ENCODE data around the gene TTC23.

- TF ChIP-seq JUN (IDR thresholded peaks at IDR 0.05) (no peak), MAX (IDR thresholded peaks at IDR 0.05) (no peak), RCOR1 (IDR thresholded peaks at IDR 0.05; ENCODE audit: low read depth, low read length) (no peak), NFE2L2 (conservative IDR thresholded peaks at IDR 0.05; ENCODE audit: low read length) (no peak), CTCF (IDR thresholded peaks at IDR 0.05) (no peak)
These were observed 96.3 kb downstream of the TTC23 start for GRCh38 chr15:99153026-99153535.

Measured in A549 (cell line).